ENCODE results near the gene DLG2. TPM values are rescaled to one million over a fixed set of nuclear protein-coding genes. Genes with fewer than 3 reads are reported as not detected.

Gene DLG2
- total RNA-seq, 1 donor from 2014 or later = 0.43 TPM

GRCh38 chr11:84947970-84948580, 679.1 kb downstream of the DLG2 start:
- no peak for DNase-seq (ENCODE audit: low spot score in 2 of 2)
- H3K27ac ChIP-seq = no peak overlapping the region
- H3K4me3 ChIP-seq = no peak overlapping the region
- H3K27me3 ChIP-seq = no peaks in the 10 kb centered on the region
- H3K36me3 ChIP-seq = no peaks in the 10 kb centered on the region
- intact Hi-C loops (cut with DNase I) = no loop called here
- no peaks in the 10 kb centered on the region for H3K4me1 ChIP-seq
- H3K9me3 ChIP-seq = peaks cover 0 to 13% of the 10 kb centered on the region in 2 donors
- TF ChIP-seq, protein P1, sequence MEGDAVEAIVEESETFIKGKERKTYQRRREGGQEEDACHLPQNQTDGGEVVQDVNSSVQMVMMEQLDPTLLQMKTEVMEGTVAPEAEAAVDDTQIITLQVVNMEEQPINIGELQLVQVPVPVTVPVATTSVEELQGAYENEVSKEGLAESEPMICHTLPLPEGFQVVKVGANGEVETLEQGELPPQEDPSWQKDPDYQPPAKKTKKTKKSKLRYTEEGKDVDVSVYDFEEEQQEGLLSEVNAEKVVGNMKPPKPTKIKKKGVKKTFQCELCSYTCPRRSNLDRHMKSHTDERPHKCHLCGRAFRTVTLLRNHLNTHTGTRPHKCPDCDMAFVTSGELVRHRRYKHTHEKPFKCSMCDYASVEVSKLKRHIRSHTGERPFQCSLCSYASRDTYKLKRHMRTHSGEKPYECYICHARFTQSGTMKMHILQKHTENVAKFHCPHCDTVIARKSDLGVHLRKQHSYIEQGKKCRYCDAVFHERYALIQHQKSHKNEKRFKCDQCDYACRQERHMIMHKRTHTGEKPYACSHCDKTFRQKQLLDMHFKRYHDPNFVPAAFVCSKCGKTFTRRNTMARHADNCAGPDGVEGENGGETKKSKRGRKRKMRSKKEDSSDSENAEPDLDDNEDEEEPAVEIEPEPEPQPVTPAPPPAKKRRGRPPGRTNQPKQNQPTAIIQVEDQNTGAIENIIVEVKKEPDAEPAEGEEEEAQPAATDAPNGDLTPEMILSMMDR (IDR thresholded peaks at IDR 0.05) = no peak

DNA sequence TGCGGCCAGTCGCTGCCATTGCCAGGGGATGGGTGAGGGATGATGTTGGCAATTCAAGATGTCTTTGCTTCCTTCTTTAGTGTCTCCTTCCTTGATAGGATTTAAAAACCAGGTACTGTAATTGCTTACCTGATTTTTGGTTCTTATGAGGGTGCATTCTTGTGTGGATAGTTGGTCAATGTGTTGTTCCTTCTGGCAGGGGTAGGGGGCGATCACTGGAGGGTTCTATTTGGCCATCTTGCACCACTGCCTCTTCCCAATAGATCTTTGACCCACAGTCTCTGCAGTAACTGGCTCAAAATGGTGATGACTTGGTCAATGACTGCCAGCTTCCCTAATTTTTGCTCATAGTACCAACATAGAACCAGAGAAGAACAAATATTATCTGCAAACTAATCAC, 680.1 kb downstream of the DLG2 start:
- no peak for DNase-seq (ENCODE audit: low spot score in 2 of 2)
- H3K4me3 ChIP-seq = no peak overlapping the region
- no peaks in the 10 kb centered on the region for H3K36me3 ChIP-seq
- H3K9me3 ChIP-seq = peaks cover 0 to 13% of the 10 kb centered on the region in 2 donors
- H3K27me3 ChIP-seq = no peaks in the 10 kb centered on the region
- no peak overlapping the region for H3K27ac ChIP-seq
- TF ChIP-seq, protein P1 (IDR thresholded peaks at IDR 0.05) = no peak
- intact Hi-C loops (cut with DNase I) = no loop called here
- no peaks in the 10 kb centered on the region for H3K4me1 ChIP-seq

GRCh38 chr11:84930863-84931262, 696.3 kb downstream of the DLG2 start:
- TF ChIP-seq, protein P1 (IDR thresholded peaks at IDR 0.05) = no peak
- Histone ChIP-seq H3K36me3 (no peaks in the 10 kb centered on the region), H3K4me3 (no peak overlapping the region), H3K9me3 (no peaks in the 10 kb centered on the region), H3K27me3 (no peaks in the 10 kb centered on the region), H3K4me1 (no peaks in the 10 kb centered on the region), H3K27ac (no peak overlapping the region)
- DNase-seq (ENCODE audit: low spot score in 2 of 2) = no peak
- intact Hi-C loops (cut with DNase I) = no loop called here

DNA sequence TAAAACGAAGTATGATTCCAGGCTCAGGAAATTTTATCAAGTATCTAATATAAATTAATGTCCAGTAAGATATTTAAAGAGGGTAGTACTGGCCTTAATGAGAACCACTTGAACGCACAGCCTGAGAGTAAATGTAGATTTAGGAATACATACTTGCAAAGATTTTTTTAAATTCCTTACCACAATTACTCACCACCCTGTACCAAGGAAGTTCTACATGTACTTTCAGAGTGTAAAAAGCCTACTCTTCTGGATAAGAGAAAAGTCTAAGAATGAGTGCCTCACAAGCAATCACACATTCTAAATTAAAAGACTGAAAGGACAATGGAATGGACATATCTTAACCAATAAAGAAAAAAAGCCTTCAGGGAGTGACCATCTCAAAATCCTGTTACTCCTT, 697.4 kb downstream of the DLG2 start:
- H3K36me3 ChIP-seq = no peaks in the 10 kb centered on the region
- no peaks in the 10 kb centered on the region for H3K27me3 ChIP-seq
- H3K27ac ChIP-seq = no peak overlapping the region
- no peak for DNase-seq (ENCODE audit: low spot score in 2 of 2)
- TF ChIP-seq, protein P1 (IDR thresholded peaks at IDR 0.05) = no peak
- intact Hi-C loops (cut with DNase I) = no loop called here
- H3K4me3 ChIP-seq = no peak overlapping the region
- no peaks in the 10 kb centered on the region for H3K9me3 ChIP-seq
- H3K4me1 ChIP-seq = no peaks in the 10 kb centered on the region

DNA sequence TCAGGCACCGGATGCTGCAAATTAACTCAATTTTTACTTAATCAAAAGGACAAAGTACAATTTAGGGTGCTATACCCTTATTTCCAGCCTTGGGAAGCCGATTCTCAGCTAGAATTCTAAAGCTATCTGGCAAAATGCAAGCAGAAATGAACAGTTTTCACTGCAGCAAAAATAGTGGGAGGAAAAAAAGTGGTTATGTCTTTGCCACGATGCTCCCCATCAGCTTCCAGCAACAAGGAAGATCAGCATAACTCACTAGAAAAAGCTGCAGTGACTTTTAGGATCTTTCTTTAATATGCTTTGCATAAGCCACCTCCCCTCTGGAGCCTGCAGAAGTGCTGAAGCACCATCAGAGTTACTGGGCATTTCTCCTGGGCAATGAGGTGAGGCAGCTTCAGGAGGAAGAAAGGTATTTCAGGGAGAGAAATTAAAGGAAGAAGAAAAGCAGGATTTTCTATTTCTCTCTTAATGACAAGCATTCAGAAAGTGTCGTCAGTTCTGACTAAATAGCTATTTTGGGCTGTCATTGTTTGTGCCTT, 702.9 kb downstream of the DLG2 start:
- DNase-seq (ENCODE audit: low spot score in 2 of 2) = no peak
- Histone ChIP-seq H3K4me3 (no peak overlapping the region), H3K36me3 (no peaks in the 10 kb centered on the region), H3K9me3 (no peaks in the 10 kb centered on the region), H3K27ac (no peak overlapping the region), H3K4me1 (no peaks in the 10 kb centered on the region), H3K27me3 (no peaks in the 10 kb centered on the region)
- TF ChIP-seq, protein P1 (IDR thresholded peaks at IDR 0.05) = no peak
- intact Hi-C loops (cut with DNase I) = no loop called here
